ENCODE data around the gene BDKRB2.

The BDKRB2 gene

DNA sequence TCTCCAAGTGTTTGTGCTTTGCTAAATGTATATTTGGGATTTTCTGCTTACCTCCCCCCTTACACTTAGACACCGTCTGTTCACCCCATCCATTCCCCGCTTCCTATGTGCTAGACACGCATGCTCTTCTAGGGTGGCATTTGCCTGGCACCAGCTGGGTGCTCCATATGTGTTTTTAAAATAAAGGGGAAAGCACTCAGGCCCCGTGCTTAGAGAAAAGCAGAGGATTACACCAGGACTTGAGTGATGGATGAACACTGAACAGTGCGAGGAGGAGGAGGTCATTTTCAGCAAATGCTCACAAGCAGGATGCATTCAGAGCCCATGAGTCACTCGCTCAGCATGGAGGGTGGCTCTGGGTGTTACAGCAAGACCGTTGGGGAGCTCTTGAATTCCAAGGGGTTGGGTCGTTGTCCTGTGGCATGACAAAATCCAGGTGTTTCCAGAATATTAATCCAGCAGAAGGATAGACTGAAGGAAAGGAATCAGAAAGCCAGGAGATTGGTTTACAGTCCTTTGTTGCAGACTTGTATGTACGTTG, 48.4 kb downstream of the BDKRB2 start:
- no peak for DNase-seq (ENCODE audit: low spot score)

DNA sequence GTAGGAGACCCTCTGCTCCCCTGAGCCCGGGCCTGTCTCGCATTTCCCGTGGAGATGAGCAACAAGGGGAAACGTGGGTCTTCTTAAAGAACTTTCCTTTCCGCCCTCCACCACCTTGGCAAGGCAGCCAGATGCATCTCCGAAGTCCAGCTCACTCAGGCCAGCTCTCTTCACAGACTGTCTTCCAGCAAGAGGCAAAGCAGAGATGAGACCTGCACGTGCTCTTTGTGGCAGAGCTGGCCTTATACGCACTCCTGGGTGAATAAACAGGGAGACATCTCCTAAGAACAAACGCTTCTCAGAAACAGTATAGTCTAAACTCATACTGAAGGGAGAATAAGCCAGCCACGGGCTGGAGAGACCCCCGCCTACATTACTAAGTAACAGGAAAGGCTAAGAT, 50.0 kb downstream of the BDKRB2 start:
- DNase-seq (ENCODE audit: low spot score) = no peak

DNA sequence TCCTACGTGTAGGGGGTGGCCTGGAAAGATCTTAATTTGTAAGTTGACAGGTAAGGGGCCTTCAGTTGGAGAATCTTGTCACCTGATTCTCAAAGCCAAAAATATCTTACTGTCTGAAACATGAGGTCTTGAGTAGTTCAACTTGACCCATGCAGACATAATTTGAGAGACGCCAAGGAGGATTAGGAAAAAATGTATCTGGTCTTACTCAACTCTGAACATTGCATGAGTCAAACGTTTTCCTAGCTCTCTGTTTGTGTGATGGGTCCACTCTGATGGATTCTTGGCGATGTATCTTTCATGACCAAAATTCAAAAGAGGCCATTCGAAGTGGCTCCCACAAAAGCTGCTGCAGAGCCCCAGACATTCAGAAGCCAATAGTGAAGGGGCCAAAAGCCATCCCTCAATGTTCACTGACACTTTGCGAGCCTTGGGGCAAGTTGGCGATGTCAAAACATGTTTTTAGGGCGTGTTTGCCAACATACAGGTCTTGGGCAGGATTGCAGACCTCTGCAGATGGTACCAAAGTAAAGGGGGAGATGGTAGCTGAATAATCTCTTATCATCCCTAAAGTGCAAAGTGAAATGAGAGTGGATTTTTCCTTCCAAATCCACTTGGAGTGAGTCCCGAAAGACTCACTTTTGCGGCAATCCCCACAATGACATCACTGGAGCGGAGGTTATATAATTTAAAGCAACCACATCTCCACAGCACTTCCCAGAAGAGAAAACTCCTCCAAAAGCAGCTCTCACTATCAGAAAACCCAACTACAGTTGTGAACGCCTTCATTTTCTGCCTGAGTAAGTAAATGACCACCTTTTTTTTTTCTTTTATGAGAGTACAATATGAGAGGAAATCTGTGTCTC, 51.1 kb downstream of the BDKRB2 start, which contains the start of gene BDKRB1:
TSS of gene BDKRB1 (plus strand) at position 710 of the 866 bp plus-strand sequence. CDS start 7,473 bp downstream, outside the sequence.
- no peak for DNase-seq (ENCODE audit: low spot score)

GRCh38 chr14:96256407-96256806, 51.8 kb downstream of the BDKRB2 start:
- DNase-seq (ENCODE audit: low spot score) = no peak

GRCh38 chr14:96257056-96257455, 52.4 kb downstream of the BDKRB2 start:
- DNase-seq (ENCODE audit: low spot score) = no peak

DNA sequence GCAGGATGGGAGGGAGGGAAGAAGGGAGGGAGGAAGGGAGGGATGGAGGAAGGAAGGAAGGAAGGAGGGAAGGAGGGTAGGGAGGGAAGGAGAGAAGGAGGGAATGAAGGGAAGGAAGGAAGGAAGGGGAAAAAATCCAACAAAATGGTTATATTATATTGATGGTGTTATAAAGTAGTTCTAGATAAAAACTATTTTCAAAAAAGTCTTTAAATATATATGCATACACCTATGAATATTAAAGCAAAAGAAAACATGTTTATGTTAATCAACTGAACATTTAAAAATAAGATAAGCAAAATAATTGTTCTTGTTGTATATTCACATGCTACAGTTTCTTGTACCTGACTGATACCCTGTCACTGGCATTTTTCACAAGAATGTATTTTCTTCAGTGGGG, 53.3 kb downstream of the BDKRB2 start:
- no peak for DNase-seq (ENCODE audit: low spot score)

DNA sequence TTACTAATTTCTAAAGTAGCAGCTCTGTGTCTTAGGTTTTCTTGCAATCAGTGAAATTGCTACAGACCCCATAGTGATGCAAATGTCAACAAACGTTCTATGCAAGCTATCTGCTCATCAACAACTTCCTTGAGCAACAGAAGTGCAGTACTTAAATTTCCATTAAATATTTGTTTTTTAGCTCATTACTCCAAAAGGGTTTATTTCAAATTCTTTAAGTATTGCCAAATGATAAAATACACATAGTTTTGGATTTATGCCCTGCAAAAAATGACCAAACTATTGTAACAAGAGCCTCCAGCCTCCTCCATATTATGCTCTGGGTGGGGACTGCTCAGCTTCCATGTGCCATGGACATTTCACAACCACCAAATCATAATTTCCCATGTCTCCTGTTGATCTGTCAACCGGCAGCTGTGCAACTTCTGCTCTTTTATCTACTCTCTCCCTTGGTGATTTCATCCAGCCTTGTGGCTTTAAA, 55.7 kb downstream of the BDKRB2 start:
- DNase-seq (ENCODE audit: low spot score) = no peak

GRCh38 chr14:96261053-96261452, 56.4 kb downstream of the BDKRB2 start:
- no peak for DNase-seq (ENCODE audit: low spot score)

- DNase-seq (ENCODE audit: low spot score) = no peak
These were observed 57.4 kb downstream of the BDKRB2 start for GRCh38 chr14:96261772-96262655.

DNA sequence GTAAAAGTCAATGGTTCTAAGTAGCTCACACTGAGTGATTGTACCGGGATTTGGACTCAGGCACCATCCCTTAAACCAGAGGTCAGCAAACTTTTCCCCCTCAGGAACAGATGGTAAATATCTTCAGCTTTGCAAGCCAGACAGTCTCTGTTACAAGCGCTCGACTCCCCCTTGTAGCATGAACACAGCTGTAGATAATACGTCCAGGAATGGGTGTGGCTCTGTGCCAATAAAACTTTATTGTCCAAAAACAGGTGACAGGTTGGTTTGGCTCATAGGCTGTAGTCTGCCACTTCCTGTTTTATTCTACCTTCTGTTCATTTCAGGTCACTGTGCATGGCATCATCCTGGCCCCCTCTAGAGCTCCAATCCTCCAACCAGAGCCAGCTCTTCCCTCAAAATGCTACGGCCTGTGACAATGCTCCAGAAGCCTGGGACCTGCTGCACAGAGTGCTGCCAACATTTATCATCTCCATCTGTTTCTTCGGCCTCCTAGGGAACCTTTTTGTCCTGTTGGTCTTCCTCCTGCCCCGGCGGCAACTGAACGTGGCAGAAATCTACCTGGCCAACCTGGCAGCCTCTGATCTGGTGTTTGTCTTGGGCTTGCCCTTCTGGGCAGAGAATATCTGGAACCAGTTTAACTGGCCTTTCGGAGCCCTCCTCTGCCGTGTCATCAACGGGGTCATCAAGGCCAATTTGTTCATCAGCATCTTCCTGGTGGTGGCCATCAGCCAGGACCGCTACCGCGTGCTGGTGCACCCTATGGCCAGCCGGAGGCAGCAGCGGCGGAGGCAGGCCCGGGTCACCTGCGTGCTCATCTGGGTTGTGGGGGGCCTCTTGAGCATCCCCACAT, 58.9 kb downstream of the BDKRB2 start:
- DNase-seq (ENCODE audit: low spot score) = no peak

DNA sequence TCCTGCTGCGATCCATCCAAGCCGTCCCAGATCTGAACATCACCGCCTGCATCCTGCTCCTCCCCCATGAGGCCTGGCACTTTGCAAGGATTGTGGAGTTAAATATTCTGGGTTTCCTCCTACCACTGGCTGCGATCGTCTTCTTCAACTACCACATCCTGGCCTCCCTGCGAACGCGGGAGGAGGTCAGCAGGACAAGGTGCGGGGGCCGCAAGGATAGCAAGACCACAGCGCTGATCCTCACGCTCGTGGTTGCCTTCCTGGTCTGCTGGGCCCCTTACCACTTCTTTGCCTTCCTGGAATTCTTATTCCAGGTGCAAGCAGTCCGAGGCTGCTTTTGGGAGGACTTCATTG, 59.5 kb downstream of the BDKRB2 start:
- DNase-seq (ENCODE audit: low spot score) = no peak

- no peak for DNase-seq (ENCODE audit: low spot score)
These were observed 60.2 kb downstream of the BDKRB2 start for GRCh38 chr14:96264853-96265252.

DNA sequence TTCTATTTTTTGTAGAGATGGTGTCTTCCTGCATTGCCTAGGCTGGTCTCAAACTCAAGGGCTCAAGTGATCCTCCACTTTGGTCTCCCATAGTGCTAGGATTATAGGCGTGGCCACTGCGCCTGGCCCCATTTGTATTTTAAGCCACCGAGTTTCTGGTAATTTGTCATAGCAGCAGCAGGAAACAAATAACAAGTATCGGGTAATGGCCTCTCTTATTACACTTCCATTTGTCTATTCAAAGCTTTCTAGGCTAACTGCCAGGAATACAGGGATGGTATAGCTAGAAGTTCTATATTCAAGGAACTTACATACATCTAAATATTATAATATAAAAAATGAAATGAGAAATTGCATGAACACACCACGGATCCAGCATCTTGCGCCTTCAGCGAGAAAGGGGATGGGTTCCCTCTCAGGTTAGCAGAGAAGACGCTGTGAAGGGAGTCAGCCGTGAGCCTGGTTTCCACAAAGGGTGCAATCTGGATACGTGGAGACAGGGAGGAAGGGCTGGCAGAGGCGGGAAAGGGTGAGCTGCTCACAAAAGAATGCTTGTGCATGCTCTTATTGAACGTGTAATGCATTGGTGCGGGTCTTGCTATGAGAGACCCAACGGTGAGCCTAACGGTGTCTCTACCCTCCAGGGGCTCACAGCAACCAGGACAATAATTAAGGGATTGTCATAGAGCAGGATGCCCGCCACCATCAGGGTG, 60.9 kb downstream of the BDKRB2 start:
- no peak for DNase-seq (ENCODE audit: low spot score)

DNA sequence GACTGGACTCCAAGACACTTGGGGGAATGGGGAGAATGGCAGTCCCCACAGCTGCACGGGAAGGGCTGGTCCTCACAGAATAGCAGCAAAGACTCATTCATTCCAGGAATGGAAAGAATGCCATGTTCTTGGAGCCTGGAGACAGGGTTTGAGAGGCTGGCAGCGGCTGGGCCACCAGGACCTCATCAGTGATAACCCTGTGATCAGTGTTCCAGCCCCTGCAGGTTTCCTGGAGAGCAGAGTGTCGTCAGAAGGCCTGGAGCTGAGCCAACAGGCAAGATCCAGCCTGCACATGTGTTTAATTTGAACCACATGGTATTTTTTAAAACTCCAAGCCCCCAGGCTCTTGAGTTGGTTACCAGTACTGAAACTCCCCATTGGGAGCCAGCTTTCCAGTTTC, 62.7 kb downstream of the BDKRB2 start:
- DNase-seq (ENCODE audit: low spot score) = no peak

- DNase-seq (ENCODE audit: low spot score) = no peak
These were observed 63.3 kb downstream of the BDKRB2 start for GRCh38 chr14:96267916-96268315.

- no peak for DNase-seq (ENCODE audit: low spot score)
These were observed 64.1 kb downstream of the BDKRB2 start for GRCh38 chr14:96268431-96269358.

GRCh38 chr14:96269359-96269710, 64.7 kb downstream of the BDKRB2 start:
- no peak for DNase-seq (ENCODE audit: low spot score)

DNA sequence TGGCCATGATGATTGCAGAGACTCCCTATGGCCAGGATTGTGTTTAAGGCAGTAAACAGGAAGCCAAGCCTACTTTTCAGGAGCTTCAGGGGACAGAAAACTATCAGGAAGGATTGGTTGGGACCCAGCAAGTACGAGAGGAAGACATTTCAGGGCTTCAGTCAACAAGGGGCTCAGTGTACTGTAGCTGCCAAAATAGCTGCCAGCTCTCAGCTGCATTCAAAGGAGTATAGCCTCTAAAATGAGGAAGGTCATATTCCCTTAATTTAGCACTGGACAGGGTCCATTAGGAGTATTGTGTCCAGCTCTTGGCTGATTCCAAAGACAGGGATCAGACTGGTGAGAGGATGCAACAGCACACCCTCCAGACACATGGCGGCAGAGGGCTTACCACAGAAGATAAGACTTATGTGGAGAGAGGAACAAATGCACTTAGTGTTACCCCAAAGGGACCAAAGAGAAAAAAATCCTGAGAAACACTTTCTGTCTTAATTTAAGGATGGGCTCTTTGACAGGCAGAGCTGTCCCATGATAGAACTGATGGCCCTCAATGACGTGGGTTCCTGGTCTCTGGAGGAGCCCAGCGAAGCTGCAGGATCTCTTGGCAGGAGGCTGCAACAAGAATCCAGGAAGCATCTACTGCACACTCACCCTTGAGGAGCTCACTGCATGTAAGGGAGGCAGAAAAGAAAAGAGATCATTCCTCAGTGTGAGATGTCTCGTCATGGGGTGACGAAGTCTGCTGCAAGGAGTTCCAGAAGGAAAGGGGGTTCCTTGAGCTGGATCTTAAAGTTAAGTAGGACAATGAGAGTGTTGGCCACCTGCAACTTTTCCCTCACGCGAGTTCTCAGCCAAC, 66.2 kb downstream of the BDKRB2 start:
- DNase-seq (ENCODE audit: low spot score) = no peak

GRCh38 chr14:96271421-96271762, 66.8 kb downstream of the BDKRB2 start:
- no peak for DNase-seq (ENCODE audit: low spot score)
